SK-N-SH (cell line): ENCODE results near the gene MPP3. TPM values are rescaled to one million over a fixed set of nuclear protein-coding genes. Genes with fewer than 3 reads are reported as not detected.
"Not testable (repeated sequence)": the region's sequence is repeated elsewhere in the genome, so short reads cannot be mapped to it uniquely, and the experiment has no call there.

ENCODE experiments used
- CTCF ChIA-PET: fragments of 300-600, 350-600 bp; formaldehyde crosslinking; extraction: SDS; loops from one replicate; lab custom pipeline; 2021; lab: Yijun Ruan, JAX
- POLR2A ChIA-PET: fragments of 350-600 bp; sonication (Branson Sonifier 250); formaldehyde crosslinking; extraction: SDS; loops from one replicate; lab custom pipeline; 2020; ENCODE audit warnings: antibody characterized with exemption, inconsistent platforms; lab: Yijun Ruan, JAX
- DNase-seq: peaks from one replicate; pipeline ENCODE4 v3.0.0; 2012
- H2AFZ ChIP-seq: fragments of 200-600 bp; sonication (generic); 2 replicates; pipeline ENCODE4 v1.8.1; 2016; ENCODE audit warnings: antibody characterized with exemption, mild to moderate bottlenecking, low read depth
- H3F3A ChIP-seq: fragments of 200-600 bp; sonication (generic); replicated peaks from 2 replicates; pipeline ENCODE3; 2016; ENCODE audit warnings: antibody characterized with exemption, mild to moderate bottlenecking; ENCODE audit not compliant: insufficient read depth
- H3K27ac ChIP-seq, 2 experiments: fragments of 200-500 bp in 1 of 2; fragments of 200-600 bp in 1 of 2; sonication (Bioruptor generic) in 1 of 2; sonication (generic), shearing (Covaris generic) in 1 of 2; 2 replicates each; pipeline versions ENCODE4 v1.5.1 to v1.6.1; 2014 to 2016; ENCODE audit warnings: low read depth in 2 of 2, inconsistent platforms in 1 of 2, low read length in 1 of 2, mild to moderate bottlenecking in 1 of 2, mixed read lengths in 1 of 2
- H3K27me3 ChIP-seq: fragments of 200-600 bp; sonication (generic), shearing (Covaris generic); 2 replicates; pipeline ENCODE4 v1.6.1; 2016; ENCODE audit warnings: mixed run types; ENCODE audit not compliant: insufficient read depth
- H3K36me3 ChIP-seq, 2 experiments: fragments of 200-500 bp in 1 of 2; fragments of 200-600 bp in 1 of 2; sonication (Bioruptor generic) in 1 of 2; sonication (generic) in 1 of 2; replicated peaks in 1 of 2; 2 replicates each; pipeline versions ENCODE3 to v1.5.1; 2014 to 2016; ENCODE audit warnings: low read length in 1 of 2, mild to moderate bottlenecking in 1 of 2; ENCODE audit not compliant: insufficient read depth in 2 of 2, control insufficient read depth in 1 of 2
- H3K4me1 ChIP-seq, 2 experiments: fragments of 200-500 bp in 1 of 2; fragments of 200-600 bp in 1 of 2; sonication (Bioruptor generic) in 1 of 2; sonication (generic), shearing (Covaris generic) in 1 of 2; 2 replicates each; pipeline versions ENCODE4 v1.5.1 to v1.6.1; 2014 to 2016; ENCODE audit warnings: low read depth in 1 of 2, low read length in 1 of 2, mixed run types in 1 of 2; ENCODE audit not compliant: insufficient read depth in 2 of 2, control insufficient read depth in 1 of 2
- H3K4me2 ChIP-seq: fragments of 200-600 bp; sonication (generic), shearing (Covaris generic); 2 replicates; pipeline ENCODE4 v1.6.1; 2017; ENCODE audit warnings: mixed run types
- H3K4me3 ChIP-seq, 2 experiments: fragments of 200-500 bp in 1 of 2; fragments of 200-600 bp in 1 of 2; sonication (Bioruptor generic) in 1 of 2; sonication (generic), shearing (Covaris generic) in 1 of 2; 2 replicates each; pipeline versions ENCODE4 v1.5.1 to v1.8.1; 2014 to 2016; ENCODE audit warnings: low read depth in 2 of 2, inconsistent platforms in 1 of 2, low read length in 1 of 2, mild to moderate bottlenecking in 1 of 2, mixed read lengths in 1 of 2, moderate library complexity in 1 of 2
- H3K79me2 ChIP-seq: fragments of 200-600 bp; sonication (generic); 2 replicates; pipeline ENCODE4 v1.8.1; 2017; ENCODE audit warnings: mild to moderate bottlenecking; ENCODE audit not compliant: insufficient read depth
- H3K9ac ChIP-seq: fragments of 200-600 bp; sonication (generic); 2 replicates; pipeline ENCODE4 v1.6.1; 2017; ENCODE audit warnings: mixed run types
- H3K9me2 ChIP-seq: fragments of 200-600 bp; sonication (generic); 2 replicates; pipeline ENCODE4 v1.6.1; 2017; ENCODE audit warnings: mixed run types
- H3K9me3 ChIP-seq: fragments of 200-600 bp; sonication (generic); 2 replicates; pipeline ENCODE4 v1.6.1; 2017; ENCODE audit warnings: mixed run types, mild to moderate bottlenecking, moderate library complexity
- H4K20me1 ChIP-seq: fragments of 200-600 bp; sonication (generic); 2 replicates; pipeline ENCODE4 v1.6.1; 2017; ENCODE audit warnings: mild to moderate bottlenecking, mixed run types; ENCODE audit not compliant: insufficient read depth
- CTCF ChIP-seq: fragments of 200-600 bp; sonication (generic); IDR thresholded peaks from 2 replicates; pipeline ENCODE4 v1.6.1; 2017; ENCODE audit warnings: antibody characterized with exemption, mild to moderate bottlenecking, moderate library complexity
- FOSL2 ChIP-seq: IDR thresholded peaks from 2 replicates; pipeline ENCODE4 v1.4.0; 2012; ENCODE audit warnings: low read depth, mild to moderate bottlenecking, moderate library complexity, borderline replicate concordance
- FOXJ3 ChIP-seq: sonication (generic); formaldehyde crosslinking; IDR thresholded peaks from 2 replicates; pipeline ENCODE4 v1.5.1; 2020; ENCODE audit warnings: mild to moderate bottlenecking, missing genetic modification reagents
- GABPA ChIP-seq: IDR thresholded peaks from 2 replicates; pipeline ENCODE4 v1.4.0; 2012; ENCODE audit warnings: low read depth, mild to moderate bottlenecking
- JUND ChIP-seq: IDR thresholded peaks from 2 replicates; pipeline ENCODE4 v1.4.0; 2012
- MAX ChIP-seq: IDR thresholded peaks from 2 replicates; pipeline ENCODE4 v1.4.0; 2012; ENCODE audit warnings: low read depth
- MEF2A ChIP-seq: IDR thresholded peaks from 2 replicates; pipeline ENCODE4 v1.4.0; 2012; ENCODE audit warnings: low read depth, borderline replicate concordance
- MXI1 ChIP-seq: IDR thresholded peaks from 2 replicates; pipeline ENCODE4 v1.6.1; 2012; ENCODE audit warnings: mild to moderate bottlenecking, low read depth, low read length, improper control_type of control experiment
- RAD21 ChIP-seq: IDR thresholded peaks from 2 replicates; pipeline ENCODE4 v1.6.1; 2012; ENCODE audit warnings: mild to moderate bottlenecking, low read length
- REST ChIP-seq: IDR thresholded peaks from 2 replicates; pipeline ENCODE4 v1.6.1; 2012; ENCODE audit warnings: mild to moderate bottlenecking, low read depth, low read length, moderate library complexity
- RFX5 ChIP-seq: IDR thresholded peaks from 2 replicates; pipeline ENCODE4 v1.6.1; 2012; ENCODE audit warnings: mild to moderate bottlenecking, improper control_type of control experiment, low read length
- RXRA ChIP-seq: IDR thresholded peaks from 2 replicates; pipeline ENCODE4 v1.4.0; 2012; ENCODE audit warnings: low read depth, mild to moderate bottlenecking, borderline replicate concordance
- TEAD4 ChIP-seq: IDR thresholded peaks from 2 replicates; pipeline ENCODE4 v1.4.0; 2012; ENCODE audit warnings: mild to moderate bottlenecking, borderline replicate concordance; ENCODE audit not compliant: insufficient read depth
- YY1 ChIP-seq: IDR thresholded peaks from 2 replicates; pipeline ENCODE4 v1.4.0; 2012; ENCODE audit warnings: low read depth, mild to moderate bottlenecking
- WGBS: methylation state at CpG from one replicate; pipeline ENCODE4 v1.1.6; 2017; ENCODE audit warnings: low lambda C conversion rate; 5-methylcytosine and 5-hydroxymethylcytosine counted together
- polyA plus RNA-seq, 3 experiments: library from polyadenylated mRNA; depleted of rRNA; stranded (reverse); fragments of >200 nt; gene quantifications; 2 replicates each; pipeline ENCODE4 v1.2.3, GENCODE V29; 2012

The MPP3 gene
- polyA plus RNA-seq, 1 of the 3 experiments (the other 2 are of a cell fraction) = 14.1 TPM

- H3K9ac ChIP-seq, H3K27me3 ChIP-seq, H3F3A ChIP-seq, H4K20me1 ChIP-seq, H3K4me3 ChIP-seq, DNase-seq, H3K9me2 ChIP-seq, H3K27ac ChIP-seq, H2AFZ ChIP-seq, H3K4me2 ChIP-seq, H3K9me3 ChIP-seq, H3K4me1 ChIP-seq, H3K79me2 ChIP-seq, H3K36me3 ChIP-seq: not testable (repeated sequence)
- CTCF ChIA-PET = interaction anchor here (0.8 to 1.3 kb wide), 6 partner anchors 36 to 152 kb away, joined by 3 to 5 read pairs (median 4); no protein-coding TSS in a partner anchor
- POLR2A ChIA-PET = interaction anchor here (0.7 to 1.1 kb wide), 2 partner anchors 13 to 661 kb away, joined by 3 read pairs; partner anchors contain the start of gene GPATCH8
- 85% methylated on average over 54 of the region's 54 CpGs for WGBS
Measured at GRCh38 chr17:43842091-43842974, 9.4 kb upstream of the MPP3 start.

GRCh38 chr17:43841282-43841681, 8.3 kb upstream of the MPP3 start:
- Histone ChIP-seq H3K4me1 (peaks cover 0 to 10% of the 10 kb centered on the region in 2 experiments; a peak in 1 of 4 replicates), H2AFZ (no peak overlapping the region), H3F3A (peaks cover 7% of the 10 kb centered on the region), H3K9ac (no peak overlapping the region), H3K9me3 (no peaks in the 10 kb centered on the region), H3K4me2 (no peak overlapping the region), H3K9me2 (no peaks in the 10 kb centered on the region), H3K27ac (no peak overlapping the region), H4K20me1 (no peaks in the 10 kb centered on the region), H3K27me3 (no peaks in the 10 kb centered on the region), H3K36me3 (no peaks in the 10 kb centered on the region), H3K4me3 (no peak overlapping the region), H3K79me2 (no peaks in the 10 kb centered on the region)
- WGBS = 41% methylated on average over 4 of the region's 4 CpGs
- CTCF ChIA-PET = interaction anchor here (0.6 to 2.3 kb wide), 16 partner anchors 9 to 522 kb away, joined by 3 to 10 read pairs (median 4); partner anchors contain the start of gene FAM171A2
- TF ChIP-seq RFX5 (no peak), RAD21 (no peak), YY1 (no peak), TEAD4 (no peak), REST (no peak), CTCF (no peak), FOXJ3 (CRISPR knock-in tag) (no peak), JUND (no peak), MEF2A (no peak), MAX (no peak), GABPA (no peak), FOSL2 (no peak), MXI1 (no peak), RXRA (no peak)
- POLR2A ChIA-PET = no interaction called here
- DNase-seq = no peak
